PC-3 (cell line): Measurements from ENCODE around the gene IFNA6.

Source experiments
- EZH2 ChIP-seq: fragments of 300-600 bp; sonication (generic); IDR thresholded peaks from one replicate; pipeline ENCODE4 v1.6.1; 2017; ENCODE audit warnings: antibody characterized with exemption, mild to moderate bottlenecking, low read length; ENCODE audit not compliant: unreplicated experiment
- TF ChIP-seq, protein P1 (sequence below): fragments of 300-600 bp; sonication (generic); conservative IDR thresholded peaks from 2 replicates; pipeline ENCODE4 v1.5.1; 2017; ENCODE audit warnings: antibody characterized with exemption, low read depth, mild to moderate bottlenecking, low read length

DNA sequence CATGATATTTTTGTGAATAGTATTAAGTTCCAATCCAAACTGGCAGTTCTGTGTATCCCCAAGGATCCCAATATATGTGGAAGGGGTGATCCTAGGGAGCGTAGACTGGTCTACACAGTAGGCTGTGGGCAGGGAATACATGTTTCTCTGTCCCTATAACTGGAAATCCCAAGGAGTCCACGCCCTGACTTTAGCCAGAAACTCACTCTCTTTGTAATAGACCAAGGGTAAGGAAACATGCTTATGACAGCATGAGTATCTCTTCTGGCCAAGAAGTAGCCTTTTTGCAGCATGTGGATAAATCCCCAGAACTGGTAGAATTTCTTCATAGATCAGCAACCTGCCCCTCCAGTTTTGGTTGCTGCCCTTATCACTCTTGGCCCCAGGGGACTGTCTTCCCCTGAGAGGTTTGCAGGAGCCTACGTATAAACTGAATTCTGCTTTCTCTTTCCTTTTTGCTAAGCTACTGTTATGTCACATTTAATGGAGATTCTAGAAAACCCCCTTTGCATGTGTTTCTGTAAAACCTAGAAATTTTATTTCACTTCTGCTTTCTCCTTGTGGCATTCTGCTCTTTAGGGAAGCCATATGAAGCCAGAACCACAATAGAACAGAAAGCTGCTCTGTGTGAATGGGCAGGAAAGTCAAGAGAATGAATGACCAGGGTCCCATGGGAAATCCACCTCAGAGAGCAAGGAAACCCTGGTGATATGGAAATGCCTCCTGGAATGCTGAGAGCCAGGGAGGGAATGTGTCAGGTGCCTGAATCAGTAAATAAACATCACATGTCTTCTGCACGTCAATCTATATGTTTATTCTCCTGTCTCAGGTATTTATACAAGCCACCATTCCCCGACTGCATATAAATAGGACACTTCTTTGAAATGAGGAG, 31.0 kb upstream of the IFNA6 start:
- TF ChIP-seq, protein P1, sequence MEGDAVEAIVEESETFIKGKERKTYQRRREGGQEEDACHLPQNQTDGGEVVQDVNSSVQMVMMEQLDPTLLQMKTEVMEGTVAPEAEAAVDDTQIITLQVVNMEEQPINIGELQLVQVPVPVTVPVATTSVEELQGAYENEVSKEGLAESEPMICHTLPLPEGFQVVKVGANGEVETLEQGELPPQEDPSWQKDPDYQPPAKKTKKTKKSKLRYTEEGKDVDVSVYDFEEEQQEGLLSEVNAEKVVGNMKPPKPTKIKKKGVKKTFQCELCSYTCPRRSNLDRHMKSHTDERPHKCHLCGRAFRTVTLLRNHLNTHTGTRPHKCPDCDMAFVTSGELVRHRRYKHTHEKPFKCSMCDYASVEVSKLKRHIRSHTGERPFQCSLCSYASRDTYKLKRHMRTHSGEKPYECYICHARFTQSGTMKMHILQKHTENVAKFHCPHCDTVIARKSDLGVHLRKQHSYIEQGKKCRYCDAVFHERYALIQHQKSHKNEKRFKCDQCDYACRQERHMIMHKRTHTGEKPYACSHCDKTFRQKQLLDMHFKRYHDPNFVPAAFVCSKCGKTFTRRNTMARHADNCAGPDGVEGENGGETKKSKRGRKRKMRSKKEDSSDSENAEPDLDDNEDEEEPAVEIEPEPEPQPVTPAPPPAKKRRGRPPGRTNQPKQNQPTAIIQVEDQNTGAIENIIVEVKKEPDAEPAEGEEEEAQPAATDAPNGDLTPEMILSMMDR = no peak
- TF ChIP-seq EZH2 = no peak
